ENCODE measurements around the gene TSPAN4.

The TSPAN4 gene

GRCh38 chr11:867856-868358, 25.3 kb downstream of the TSPAN4 start:
- ChIA-PET POLR2A (interaction anchor here (0.6 kb wide), 1 partner anchor 42 kb away, joined by 4 read pairs; no protein-coding TSS in a partner anchor), CTCF (no interaction called here)
- TF ChIP-seq, protein P1, sequence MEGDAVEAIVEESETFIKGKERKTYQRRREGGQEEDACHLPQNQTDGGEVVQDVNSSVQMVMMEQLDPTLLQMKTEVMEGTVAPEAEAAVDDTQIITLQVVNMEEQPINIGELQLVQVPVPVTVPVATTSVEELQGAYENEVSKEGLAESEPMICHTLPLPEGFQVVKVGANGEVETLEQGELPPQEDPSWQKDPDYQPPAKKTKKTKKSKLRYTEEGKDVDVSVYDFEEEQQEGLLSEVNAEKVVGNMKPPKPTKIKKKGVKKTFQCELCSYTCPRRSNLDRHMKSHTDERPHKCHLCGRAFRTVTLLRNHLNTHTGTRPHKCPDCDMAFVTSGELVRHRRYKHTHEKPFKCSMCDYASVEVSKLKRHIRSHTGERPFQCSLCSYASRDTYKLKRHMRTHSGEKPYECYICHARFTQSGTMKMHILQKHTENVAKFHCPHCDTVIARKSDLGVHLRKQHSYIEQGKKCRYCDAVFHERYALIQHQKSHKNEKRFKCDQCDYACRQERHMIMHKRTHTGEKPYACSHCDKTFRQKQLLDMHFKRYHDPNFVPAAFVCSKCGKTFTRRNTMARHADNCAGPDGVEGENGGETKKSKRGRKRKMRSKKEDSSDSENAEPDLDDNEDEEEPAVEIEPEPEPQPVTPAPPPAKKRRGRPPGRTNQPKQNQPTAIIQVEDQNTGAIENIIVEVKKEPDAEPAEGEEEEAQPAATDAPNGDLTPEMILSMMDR (IDR thresholded peaks at IDR 0.05; ENCODE audit: control extremely low read depth, extremely low read depth, low read depth, missing control alignments): no peak
- no peak for DNase-seq (ENCODE audit: extremely low spot score)

DNA sequence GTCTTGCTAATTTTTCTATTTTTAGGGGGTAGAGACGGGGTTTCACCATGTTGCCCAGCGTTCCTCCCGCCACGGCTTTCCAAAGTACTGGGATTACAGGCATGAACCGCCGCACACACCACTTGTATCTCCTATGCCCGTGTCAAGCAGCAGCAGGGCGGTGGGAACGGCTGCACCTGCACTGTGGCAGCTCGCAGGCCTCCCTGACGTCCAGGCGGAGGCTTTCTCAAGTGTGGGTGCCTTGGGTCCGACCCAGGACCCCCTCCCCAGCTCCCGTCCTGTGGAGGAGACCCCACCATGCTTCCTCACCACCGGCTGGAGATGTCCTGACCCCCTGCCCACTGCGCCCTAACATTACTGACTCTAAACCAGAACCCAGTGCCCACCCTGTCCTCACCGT, 25.7 kb downstream of the TSPAN4 start:
- CTCF ChIA-PET: no interaction called here
- DNase-seq (ENCODE audit: extremely low spot score): no peak
- POLR2A ChIA-PET: interaction anchor here (0.6 kb wide), 1 partner anchor 42 kb away, joined by 4 read pairs; no protein-coding TSS in a partner anchor
- TF ChIP-seq, protein P1 (IDR thresholded peaks at IDR 0.05; ENCODE audit: control extremely low read depth, extremely low read depth, low read depth, missing control alignments): no peak

DNA sequence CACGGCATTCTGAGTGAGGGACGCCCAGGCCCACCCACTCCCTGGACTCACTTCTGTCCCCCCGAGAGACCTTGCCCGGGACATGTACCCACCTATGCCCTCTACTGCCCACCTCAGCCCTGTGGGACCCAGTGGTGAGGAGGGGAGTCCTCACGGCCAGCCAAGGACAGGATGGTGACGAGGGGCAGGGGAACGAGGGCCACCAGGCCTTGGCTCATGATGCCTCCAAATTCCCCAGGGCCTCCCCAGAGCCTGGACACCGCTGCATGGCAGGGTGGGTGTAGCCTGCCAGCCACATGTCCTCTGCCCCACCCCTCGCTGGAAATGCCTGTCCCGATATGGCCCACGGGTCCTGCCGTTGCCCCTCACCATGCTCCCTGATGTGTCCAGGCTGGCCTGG, 26.1 kb downstream of the TSPAN4 start:
- POLR2A ChIA-PET: no interaction called here
- CTCF ChIA-PET: no interaction called here
- TF ChIP-seq, protein P1 (IDR thresholded peaks at IDR 0.05; ENCODE audit: control extremely low read depth, extremely low read depth, low read depth, missing control alignments): no peak
- DNase-seq (ENCODE audit: extremely low spot score): no peak

DNA sequence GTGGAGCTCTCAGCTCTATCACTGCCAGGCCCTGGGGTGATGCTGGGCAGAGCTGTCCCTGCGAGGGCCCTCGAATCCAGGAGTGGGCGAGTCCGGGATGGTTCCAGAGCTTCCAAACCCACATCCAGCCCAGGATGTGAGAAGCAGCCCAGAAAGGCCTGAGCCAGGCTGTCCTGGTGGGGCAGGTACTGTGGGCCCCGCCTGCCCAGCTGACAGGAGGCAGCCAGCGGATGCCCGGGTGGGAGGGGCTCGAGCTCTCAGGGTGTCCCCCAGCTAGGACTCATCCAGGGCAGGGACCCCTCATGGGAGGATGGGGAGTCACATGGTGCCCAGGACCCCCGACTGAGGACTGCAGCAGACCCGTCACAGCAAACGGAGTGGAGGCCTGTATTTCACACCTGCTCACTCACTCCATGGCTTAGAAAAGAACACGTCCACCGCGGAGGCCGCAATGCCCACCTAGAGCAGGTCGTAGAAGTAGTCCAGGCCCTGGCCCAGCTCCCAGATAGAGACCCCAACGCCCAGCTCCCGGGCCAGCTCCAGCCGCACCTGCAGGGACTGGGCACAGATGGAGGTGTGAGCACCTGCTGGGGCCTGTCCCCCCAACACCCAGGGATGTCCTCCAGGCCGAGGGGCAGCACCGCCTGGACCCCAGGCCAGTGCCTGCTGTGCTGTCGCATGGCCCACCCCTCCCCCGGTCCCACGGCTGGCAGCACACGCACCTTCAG, 26.9 kb downstream of the TSPAN4 start:
- ChIA-PET CTCF (no interaction called here), POLR2A (no interaction called here)
- no peak for DNase-seq (ENCODE audit: extremely low spot score)
- TF ChIP-seq, protein P1 (IDR thresholded peaks at IDR 0.05; ENCODE audit: control extremely low read depth, extremely low read depth, low read depth, missing control alignments): no peak

DNA sequence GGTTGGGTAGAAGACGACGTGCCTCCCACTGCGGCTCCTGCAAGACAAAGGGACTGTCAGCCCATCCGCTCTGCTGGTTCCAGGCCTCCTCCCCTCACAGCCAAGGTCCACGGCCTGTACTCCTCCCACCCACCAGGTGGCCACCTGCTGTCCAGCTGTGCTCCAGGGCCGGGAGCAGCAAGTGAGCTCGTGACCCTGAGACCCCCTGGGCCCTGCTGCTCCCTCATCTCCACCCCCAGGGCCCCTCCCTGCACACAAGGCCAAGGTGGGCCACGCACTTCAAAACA, 27.4 kb downstream of the TSPAN4 start:
- TF ChIP-seq, protein P1 (IDR thresholded peaks at IDR 0.05; ENCODE audit: control extremely low read depth, extremely low read depth, low read depth, missing control alignments): no peak

GRCh38 chr11:870418-870817, 27.8 kb downstream of the TSPAN4 start:
- TF ChIP-seq, protein P1 (IDR thresholded peaks at IDR 0.05; ENCODE audit: control extremely low read depth, extremely low read depth, low read depth, missing control alignments): no peak
- ChIA-PET POLR2A (no interaction called here), CTCF (no interaction called here)
- DNase-seq (ENCODE audit: extremely low spot score): no peak

More for the DNA sequence above, 27.4 kb downstream of the TSPAN4 start:
- no peak for DNase-seq (ENCODE audit: extremely low spot score)
- CTCF ChIA-PET: no interaction called here
- POLR2A ChIA-PET: no interaction called here

All from GM10248 (cell line).